Left lung (tissue), 10 donors: ENCODE measurements around the gene TFF3. TPM values are rescaled to one million over a fixed set of nuclear protein-coding genes. Genes with fewer than 3 reads are reported as not detected.

Experiments used
- ATAC-seq: fragments of 200-7000 bp; cut with Tn5 transposase; one replicate; pipeline ENCODE4 v1.9.1; 2020; ENCODE audit warnings: moderate library complexity
- DNase-seq, 4 donors: peaks; one replicate each; pipeline ENCODE4 v3.0.0-alpha.2; 2013 to 2020
- H3K27ac ChIP-seq, 2 donors: fragments of 200-600 bp; sonication (generic) in 1 of 2; one replicate each; pipeline versions ENCODE4 v1.5.0 to v1.8.0; 2020 to 2021
- H3K27me3 ChIP-seq, 2 donors: fragments of 200-600 bp; sonication (generic) in 1 of 2; one replicate each; pipeline versions ENCODE4 v1.5.0 to v1.8.0; 2020 to 2021
- H3K36me3 ChIP-seq, 2 donors: fragments of 200-600 bp; sonication (generic) in 1 of 2; one replicate each; pipeline versions ENCODE4 v1.5.0 to v1.8.0; 2020 to 2021
- H3K4me1 ChIP-seq, 2 donors: fragments of 200-600 bp; one replicate each; pipeline ENCODE4 v1.8.0; 2021
- H3K4me3 ChIP-seq, 2 donors: fragments of 200-600 bp; sonication (generic) in 1 of 2; one replicate each; pipeline versions ENCODE4 v1.5.0 to v1.8.0; 2020 to 2021; ENCODE audit warnings: mild to moderate bottlenecking in 1 of 2
- H3K9me3 ChIP-seq, 2 donors: fragments of 200-600 bp; sonication (generic) in 1 of 2; one replicate each; pipeline versions ENCODE4 v1.5.0 to v1.8.0; 2020 to 2021
- CTCF ChIP-seq, 2 donors: fragments of 200-600 bp; sonication (generic) in 1 of 2; IDR thresholded peaks; one replicate each; pipeline versions ENCODE4 v1.5.0 to v1.8.0; 2021; ENCODE audit warnings: antibody characterized with exemption in 2 of 2
- intact Hi-C, 2 donors: fragments of 100-400 bp; cut with DNase I; formaldehyde crosslinking; loops; one replicate each; pipeline versions ENCODE4 v1.11.2 to v1.14.2; 2022
- polyA plus RNA-seq, 6 donors: library from polyadenylated mRNA; unstranded; fragments of 120-200 nt; gene quantifications; one replicate each; pipeline ENCODE4 v1.2.1, GENCODE V29; 2013; ENCODE audit not compliant: insufficient read length in 6 of 6
- total RNA-seq, 2 donors: library from RNA; stranded (reverse); fragmentation: NEBNext Ultra II Directional; extraction: Animal tissue kit (Norgen Biotek cat#: 25700); gene quantifications; one replicate each; pipeline ENCODE4 v1.2.1, GENCODE V29; 2021
- donor health status: DM: no; HTN: yes; CAD: no.
- donor health status: DM: no; HTN: no; CAD: no.

The TFF3 gene
- total and polyA plus RNA-seq, 8 donors, result 5.5 to 20.0 (median 12.4) TPM

- peak in 1 of 4 donors; percentile 59 for DNase-seq
- Histone ChIP-seq H3K4me3 (no peak overlapping the region), H3K4me1 (peaks cover 0 to 15% of the 10 kb centered on the region in 2 donors), H3K27ac (no peak overlapping the region), H3K36me3 (peaks cover 0 to 32% of the 10 kb centered on the region in 2 donors), H3K27me3 (no peaks in the 10 kb centered on the region), H3K9me3 (no peaks in the 10 kb centered on the region)
- no peak for TF ChIP-seq CTCF (IDR thresholded peaks at IDR 0.05)
- peak; percentile 56 for ATAC-seq
- intact Hi-C loops, result no loop called here
These were observed 15.7 kb downstream of the TFF3 start for GRCh38 chr21:42299324-42300044.

DNA sequence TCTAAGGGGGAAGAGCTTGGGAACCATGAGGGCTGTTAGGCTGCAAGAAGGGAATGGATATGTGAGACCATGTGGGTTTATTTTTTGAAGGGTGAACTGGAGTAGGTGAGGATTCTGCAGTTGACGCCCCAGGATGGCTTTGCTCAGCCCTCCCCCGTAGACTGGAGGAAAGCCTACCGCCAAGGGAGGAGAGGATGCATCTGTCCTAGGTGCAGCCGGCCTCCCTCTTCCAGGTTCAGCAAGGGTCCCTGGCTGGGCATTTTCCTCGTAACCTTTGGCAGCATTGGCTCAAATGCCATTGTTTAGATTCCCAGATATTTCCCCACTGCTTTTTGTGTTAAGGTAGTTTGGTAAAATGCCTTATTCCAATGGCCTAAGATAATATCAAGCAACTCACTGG lies 16.6 kb downstream of the TFF3 start:
- Histone ChIP-seq H3K27me3 (no peaks in the 10 kb centered on the region), H3K36me3 (peaks cover 0 to 38% of the 10 kb centered on the region in 2 donors), H3K4me3 (no peak overlapping the region), H3K27ac (no peak overlapping the region), H3K4me1 (peaks cover 0 to 15% of the 10 kb centered on the region in 2 donors), H3K9me3 (no peaks in the 10 kb centered on the region)
- no peak for ATAC-seq
- intact Hi-C loops, result no loop called here
- TF ChIP-seq CTCF (IDR thresholded peaks at IDR 0.05), result no peak
- DNase-seq, result no peak

DNA sequence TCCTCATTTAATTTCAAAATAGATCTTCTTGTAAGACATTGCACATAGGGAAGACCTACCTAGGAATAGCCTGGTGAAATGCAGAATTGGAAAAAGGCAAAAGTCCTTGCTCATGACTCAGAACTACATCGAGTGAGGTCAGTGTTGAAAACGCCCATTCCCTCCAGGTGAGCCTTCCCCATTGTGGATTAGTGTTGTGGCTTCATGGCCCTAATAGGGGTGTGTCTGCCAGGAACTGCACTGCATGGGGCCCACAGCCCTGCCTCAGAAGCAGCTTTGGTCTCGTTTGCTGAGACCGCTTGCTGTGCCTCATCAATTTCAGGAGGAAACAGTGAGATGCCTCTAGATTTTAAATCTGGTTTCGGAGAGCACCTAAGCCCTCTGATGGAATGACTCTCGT lies 17.0 kb downstream of the TFF3 start:
- no peak overlapping the region for H3K4me3 ChIP-seq
- H3K27ac ChIP-seq, result no peak overlapping the region
- H3K36me3 ChIP-seq, result peaks cover 0 to 38% of the 10 kb centered on the region in 2 donors
- no peaks in the 10 kb centered on the region for H3K9me3 ChIP-seq
- intact Hi-C loops, result no loop called here
- no peaks in the 10 kb centered on the region for H3K27me3 ChIP-seq
- TF ChIP-seq CTCF (IDR thresholded peaks at IDR 0.05), result no peak
- ATAC-seq (no peak), DNase-seq (no peak)
- H3K4me1 ChIP-seq, result peaks cover 0 to 15% of the 10 kb centered on the region in 2 donors

GRCh38 chr21:42297377-42297776 lies 17.8 kb downstream of the TFF3 start:
- no peak for DNase-seq
- no peak for TF ChIP-seq CTCF (IDR thresholded peaks at IDR 0.05)

GRCh38 chr21:42296501-42296900 lies 18.7 kb downstream of the TFF3 start:
- peaks cover 0 to 47% of the 10 kb centered on the region in 2 donors for H3K36me3 ChIP-seq
- intact Hi-C loops, result no loop called here
- no peaks in the 10 kb centered on the region for H3K9me3 ChIP-seq
- H3K27ac ChIP-seq, result no peak overlapping the region
- ATAC-seq (no peak), DNase-seq (peak in 1 of 4 donors; percentile 37)
- no peaks in the 10 kb centered on the region for H3K27me3 ChIP-seq
- TF ChIP-seq CTCF (IDR thresholded peaks at IDR 0.05), result no peak
- H3K4me1 ChIP-seq, result peaks cover 0 to 10% of the 10 kb centered on the region in 2 donors
- no peak overlapping the region for H3K4me3 ChIP-seq

More at GRCh38 chr21:42297377-42297776, 17.8 kb downstream of the TFF3 start:
- intact Hi-C loops, result no loop called here
- Histone ChIP-seq H3K27ac (no peak overlapping the region), H3K4me1 (peaks cover 0 to 15% of the 10 kb centered on the region in 2 donors), H3K36me3 (peaks cover 0 to 38% of the 10 kb centered on the region in 2 donors), H3K27me3 (no peaks in the 10 kb centered on the region), H3K9me3 (no peaks in the 10 kb centered on the region), H3K4me3 (no peak overlapping the region)
- ATAC-seq, result no peak
